DND-41 (cell line): ENCODE data around the gene UNC119.

Experiments used
- EZH2 ChIP-seq: IDR thresholded peaks from 3 replicates; pipeline ENCODE4 v1.6.1; 2012; ENCODE audit warnings: borderline replicate concordance, low read depth, mild to moderate bottlenecking, moderate library complexity, low read length, inconsistent platforms; ENCODE audit not compliant: severe bottlenecking
- TF ChIP-seq, protein P1 (sequence below): IDR thresholded peaks from 2 replicates; pipeline ENCODE4 v1.5.1; 2012; ENCODE audit warnings: borderline replicate concordance, low read length, moderate library complexity, mild to moderate bottlenecking; ENCODE audit not compliant: poor library complexity, severe bottlenecking; ENCODE audit errors: extremely low read depth

- TF ChIP-seq, protein P1, sequence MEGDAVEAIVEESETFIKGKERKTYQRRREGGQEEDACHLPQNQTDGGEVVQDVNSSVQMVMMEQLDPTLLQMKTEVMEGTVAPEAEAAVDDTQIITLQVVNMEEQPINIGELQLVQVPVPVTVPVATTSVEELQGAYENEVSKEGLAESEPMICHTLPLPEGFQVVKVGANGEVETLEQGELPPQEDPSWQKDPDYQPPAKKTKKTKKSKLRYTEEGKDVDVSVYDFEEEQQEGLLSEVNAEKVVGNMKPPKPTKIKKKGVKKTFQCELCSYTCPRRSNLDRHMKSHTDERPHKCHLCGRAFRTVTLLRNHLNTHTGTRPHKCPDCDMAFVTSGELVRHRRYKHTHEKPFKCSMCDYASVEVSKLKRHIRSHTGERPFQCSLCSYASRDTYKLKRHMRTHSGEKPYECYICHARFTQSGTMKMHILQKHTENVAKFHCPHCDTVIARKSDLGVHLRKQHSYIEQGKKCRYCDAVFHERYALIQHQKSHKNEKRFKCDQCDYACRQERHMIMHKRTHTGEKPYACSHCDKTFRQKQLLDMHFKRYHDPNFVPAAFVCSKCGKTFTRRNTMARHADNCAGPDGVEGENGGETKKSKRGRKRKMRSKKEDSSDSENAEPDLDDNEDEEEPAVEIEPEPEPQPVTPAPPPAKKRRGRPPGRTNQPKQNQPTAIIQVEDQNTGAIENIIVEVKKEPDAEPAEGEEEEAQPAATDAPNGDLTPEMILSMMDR, result no peak
- no peak for TF ChIP-seq EZH2
Measured at GRCh38 chr17:28521311-28522085, 30.9 kb downstream of the UNC119 start.
